PC-9 (cell line): Measurements from ENCODE around the gene ITGB6.

Experiments used
- EZH2 ChIP-seq: fragments of 200-600 bp; sonication (generic); IDR thresholded peaks from 2 replicates; pipeline ENCODE4 v1.8.0; 2017; ENCODE audit warnings: antibody characterized with exemption, low read depth
- TF ChIP-seq, protein P1 (sequence below): fragments of 200-600 bp; sonication (generic); conservative IDR thresholded peaks from 2 replicates; pipeline ENCODE4 v1.6.1; 2017; ENCODE audit warnings: mixed run types, antibody characterized with exemption, mild to moderate bottlenecking, moderate library complexity

DNA sequence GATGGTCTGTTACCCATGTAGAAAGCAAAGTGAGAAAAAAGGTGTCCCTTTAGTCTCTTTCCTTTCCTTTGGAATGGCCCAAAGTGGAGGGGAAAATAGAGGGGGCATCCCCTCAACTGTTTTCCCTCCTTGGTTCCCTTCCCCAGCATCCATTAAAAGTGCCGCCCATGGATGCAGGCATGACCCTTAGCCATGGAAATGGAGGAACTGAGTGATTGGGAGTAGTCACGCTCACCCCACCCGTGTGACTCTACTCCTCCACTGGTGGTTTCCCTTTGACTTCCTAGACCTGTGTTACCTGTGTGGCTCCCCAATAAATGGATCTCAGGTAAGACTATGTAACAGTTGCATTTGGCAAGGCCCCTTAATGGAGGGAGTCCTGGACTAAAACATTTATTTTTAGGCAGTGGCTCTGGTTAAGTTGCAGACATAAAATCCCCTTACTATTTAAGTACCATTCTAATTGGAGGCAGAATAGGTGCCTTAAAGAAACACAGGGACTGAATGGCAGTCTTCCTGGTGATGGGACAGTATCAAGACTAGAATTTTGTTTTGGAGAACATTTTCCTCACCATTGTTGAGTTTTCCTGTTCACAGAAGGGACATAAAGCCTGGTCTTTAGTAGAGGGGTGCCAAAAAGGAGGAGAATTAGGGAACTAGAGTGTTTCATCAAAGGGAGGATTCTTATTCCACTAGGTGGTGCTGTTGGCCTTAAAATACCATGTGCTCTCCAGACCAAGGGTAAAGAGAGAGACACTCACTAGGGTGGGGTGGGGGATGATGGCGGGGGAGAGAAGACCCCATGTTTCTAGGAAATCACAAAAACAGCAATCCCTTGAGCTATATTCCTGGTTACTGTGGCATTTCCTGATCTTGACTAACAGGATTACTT, 112.0 kb downstream of the ITGB6 start:
- TF ChIP-seq, protein P1, sequence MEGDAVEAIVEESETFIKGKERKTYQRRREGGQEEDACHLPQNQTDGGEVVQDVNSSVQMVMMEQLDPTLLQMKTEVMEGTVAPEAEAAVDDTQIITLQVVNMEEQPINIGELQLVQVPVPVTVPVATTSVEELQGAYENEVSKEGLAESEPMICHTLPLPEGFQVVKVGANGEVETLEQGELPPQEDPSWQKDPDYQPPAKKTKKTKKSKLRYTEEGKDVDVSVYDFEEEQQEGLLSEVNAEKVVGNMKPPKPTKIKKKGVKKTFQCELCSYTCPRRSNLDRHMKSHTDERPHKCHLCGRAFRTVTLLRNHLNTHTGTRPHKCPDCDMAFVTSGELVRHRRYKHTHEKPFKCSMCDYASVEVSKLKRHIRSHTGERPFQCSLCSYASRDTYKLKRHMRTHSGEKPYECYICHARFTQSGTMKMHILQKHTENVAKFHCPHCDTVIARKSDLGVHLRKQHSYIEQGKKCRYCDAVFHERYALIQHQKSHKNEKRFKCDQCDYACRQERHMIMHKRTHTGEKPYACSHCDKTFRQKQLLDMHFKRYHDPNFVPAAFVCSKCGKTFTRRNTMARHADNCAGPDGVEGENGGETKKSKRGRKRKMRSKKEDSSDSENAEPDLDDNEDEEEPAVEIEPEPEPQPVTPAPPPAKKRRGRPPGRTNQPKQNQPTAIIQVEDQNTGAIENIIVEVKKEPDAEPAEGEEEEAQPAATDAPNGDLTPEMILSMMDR = peak; percentile 56
- no peak for TF ChIP-seq EZH2
